ENCODE measurements around the gene RIPOR3. TPM values are rescaled to one million over a fixed set of nuclear protein-coding genes. Genes with fewer than 3 reads are reported as not detected.
"Not testable (repeated sequence)": the region's sequence is repeated elsewhere in the genome, so short reads cannot be mapped to it uniquely, and the experiment has no call there.

Gene RIPOR3
- total RNA-seq, 1 donor = 6.5 TPM

DNA sequence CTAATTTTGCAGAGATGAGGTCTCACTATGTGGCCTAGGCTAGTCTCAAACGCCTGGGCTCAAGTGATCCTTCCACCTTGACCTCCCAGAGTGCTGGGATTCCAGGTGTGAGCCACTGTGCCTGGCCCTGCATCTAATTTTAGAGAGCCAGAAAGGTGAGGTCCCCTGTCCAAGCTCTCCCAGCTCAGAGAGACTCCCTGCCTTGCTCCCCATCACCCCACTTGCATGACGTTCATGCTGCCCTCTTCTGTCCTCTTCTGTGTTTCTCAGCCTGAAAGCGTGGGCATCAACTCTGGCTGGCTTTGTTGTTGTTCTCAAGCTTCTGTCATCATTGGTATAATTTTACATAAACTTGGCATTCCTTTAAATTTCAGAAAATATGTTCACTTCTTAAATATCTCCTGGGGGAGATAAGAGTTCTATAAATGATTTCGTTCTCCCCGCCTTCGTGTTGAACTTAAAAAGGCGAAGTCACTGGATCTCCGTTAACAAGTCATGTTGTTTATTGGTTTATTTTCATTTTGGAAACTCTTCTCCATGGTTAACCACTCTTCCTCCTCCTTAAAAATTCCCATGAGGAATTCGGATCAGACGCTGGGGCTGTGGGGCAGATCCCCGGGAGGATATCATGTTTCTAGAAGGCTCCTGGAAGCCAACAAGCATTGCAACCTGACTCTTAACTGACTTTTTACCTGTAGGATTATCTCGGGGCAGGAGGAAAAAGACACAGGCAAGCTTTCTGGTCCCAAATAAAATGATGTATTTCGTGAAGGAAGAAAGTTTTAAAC, 26.8 kb upstream of the RIPOR3 start:
- H3K4me3 ChIP-seq (ENCODE audit: low read depth, low read length) = no peak overlapping the region
- TF ChIP-seq, protein P1, sequence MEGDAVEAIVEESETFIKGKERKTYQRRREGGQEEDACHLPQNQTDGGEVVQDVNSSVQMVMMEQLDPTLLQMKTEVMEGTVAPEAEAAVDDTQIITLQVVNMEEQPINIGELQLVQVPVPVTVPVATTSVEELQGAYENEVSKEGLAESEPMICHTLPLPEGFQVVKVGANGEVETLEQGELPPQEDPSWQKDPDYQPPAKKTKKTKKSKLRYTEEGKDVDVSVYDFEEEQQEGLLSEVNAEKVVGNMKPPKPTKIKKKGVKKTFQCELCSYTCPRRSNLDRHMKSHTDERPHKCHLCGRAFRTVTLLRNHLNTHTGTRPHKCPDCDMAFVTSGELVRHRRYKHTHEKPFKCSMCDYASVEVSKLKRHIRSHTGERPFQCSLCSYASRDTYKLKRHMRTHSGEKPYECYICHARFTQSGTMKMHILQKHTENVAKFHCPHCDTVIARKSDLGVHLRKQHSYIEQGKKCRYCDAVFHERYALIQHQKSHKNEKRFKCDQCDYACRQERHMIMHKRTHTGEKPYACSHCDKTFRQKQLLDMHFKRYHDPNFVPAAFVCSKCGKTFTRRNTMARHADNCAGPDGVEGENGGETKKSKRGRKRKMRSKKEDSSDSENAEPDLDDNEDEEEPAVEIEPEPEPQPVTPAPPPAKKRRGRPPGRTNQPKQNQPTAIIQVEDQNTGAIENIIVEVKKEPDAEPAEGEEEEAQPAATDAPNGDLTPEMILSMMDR (IDR thresholded peaks at IDR 0.05; ENCODE audit: insufficient read depth, low read length) = no peak
- no peak for DNase-seq (ENCODE audit: low read depth)

DNA sequence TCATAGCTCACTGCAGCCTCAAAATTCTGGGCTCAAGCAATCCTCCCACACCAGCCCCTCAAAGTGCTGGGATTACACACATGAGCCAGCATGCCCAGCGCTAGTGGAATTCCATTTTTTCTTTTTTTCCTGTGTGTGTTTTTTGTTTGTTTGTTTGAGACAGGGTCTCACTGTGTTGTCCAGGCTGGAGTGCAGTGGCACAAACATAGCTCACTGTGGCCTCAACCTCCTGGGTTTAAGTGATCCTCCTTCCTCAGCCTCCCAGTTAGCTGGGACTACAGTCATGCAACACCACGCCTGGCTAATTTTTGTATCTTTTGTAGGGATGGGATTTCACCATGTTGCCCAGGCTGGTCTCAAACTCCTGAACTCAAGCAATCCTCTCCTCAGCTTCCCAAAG, 26.0 kb upstream of the RIPOR3 start:
- DNase-seq (ENCODE audit: low read depth) = no peak
- H3K4me3 ChIP-seq (ENCODE audit: low read depth, low read length) = no peak overlapping the region
- TF ChIP-seq, protein P1 (IDR thresholded peaks at IDR 0.05; ENCODE audit: insufficient read depth, low read length) = no peak

DNA sequence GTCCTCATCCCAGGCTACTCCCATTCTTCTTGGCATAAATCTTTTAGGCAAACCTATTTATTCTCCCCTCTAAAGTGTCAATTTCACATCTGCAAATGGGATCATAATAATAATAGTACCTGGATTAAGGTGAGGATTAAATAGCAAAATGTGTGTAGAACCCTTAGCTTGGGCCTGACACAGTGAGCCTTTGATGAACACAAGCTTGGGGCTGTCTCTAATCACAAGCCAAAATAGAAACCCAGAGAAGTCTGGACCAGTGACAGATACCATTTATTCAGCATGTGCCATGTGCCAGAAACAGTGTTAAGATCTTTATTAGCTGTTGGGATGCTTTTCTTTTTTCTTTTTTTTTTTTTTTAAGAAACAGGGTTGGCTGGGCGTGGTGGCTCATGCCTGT, 25.2 kb upstream of the RIPOR3 start:
- H3K4me3 ChIP-seq (ENCODE audit: low read depth, low read length) = no peak overlapping the region
- TF ChIP-seq, protein P1 (IDR thresholded peaks at IDR 0.05; ENCODE audit: insufficient read depth, low read length) = no peak
- DNase-seq (ENCODE audit: low read depth) = no peak

DNA sequence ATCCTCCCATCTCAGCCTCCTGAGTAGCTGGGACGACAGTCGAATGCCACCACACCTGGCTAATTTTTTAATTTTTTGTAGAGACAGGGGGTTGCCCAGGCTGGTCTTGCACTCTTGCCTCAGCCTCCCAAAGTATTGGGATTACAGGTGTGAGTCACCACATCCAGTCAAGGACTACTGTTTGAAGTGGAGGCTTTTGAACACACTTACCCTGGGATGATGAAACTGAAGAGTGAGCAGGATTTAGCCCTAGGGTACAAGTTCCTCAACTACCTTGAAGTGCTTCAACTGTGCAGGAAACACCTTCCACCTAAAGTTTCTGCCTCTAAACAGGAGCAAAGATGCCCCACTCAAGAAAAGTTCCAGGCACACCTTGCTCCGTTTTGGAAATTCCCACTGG, 24.4 kb upstream of the RIPOR3 start:
- no peak overlapping the region for H3K4me3 ChIP-seq (ENCODE audit: low read depth, low read length)
- DNase-seq (ENCODE audit: low read depth) = no peak
- TF ChIP-seq, protein P1 (IDR thresholded peaks at IDR 0.05; ENCODE audit: insufficient read depth, low read length) = no peak

DNA sequence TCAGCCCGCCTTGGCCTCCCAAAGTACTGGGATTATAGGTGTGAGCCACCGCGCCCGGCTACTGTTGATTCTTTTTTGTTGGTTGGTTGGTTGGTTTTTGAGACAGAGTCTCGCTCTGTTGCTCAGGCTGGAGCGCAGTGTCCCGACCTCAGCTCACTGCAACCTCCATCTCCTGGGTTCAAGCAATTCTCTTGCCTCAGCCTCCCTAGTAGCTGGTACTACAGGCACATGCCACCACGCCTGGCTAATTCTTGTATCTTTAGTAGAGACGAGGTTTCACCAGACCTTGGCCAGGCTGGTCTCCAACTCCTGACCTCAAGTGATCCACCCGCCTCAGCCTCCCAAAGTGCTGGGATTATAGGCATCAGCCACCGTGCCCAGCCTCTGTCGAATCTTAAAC, 23.1 kb upstream of the RIPOR3 start:
- H3K4me3 ChIP-seq (ENCODE audit: low read depth, low read length); DNase-seq (ENCODE audit: low read depth): not testable (repeated sequence)

DNA sequence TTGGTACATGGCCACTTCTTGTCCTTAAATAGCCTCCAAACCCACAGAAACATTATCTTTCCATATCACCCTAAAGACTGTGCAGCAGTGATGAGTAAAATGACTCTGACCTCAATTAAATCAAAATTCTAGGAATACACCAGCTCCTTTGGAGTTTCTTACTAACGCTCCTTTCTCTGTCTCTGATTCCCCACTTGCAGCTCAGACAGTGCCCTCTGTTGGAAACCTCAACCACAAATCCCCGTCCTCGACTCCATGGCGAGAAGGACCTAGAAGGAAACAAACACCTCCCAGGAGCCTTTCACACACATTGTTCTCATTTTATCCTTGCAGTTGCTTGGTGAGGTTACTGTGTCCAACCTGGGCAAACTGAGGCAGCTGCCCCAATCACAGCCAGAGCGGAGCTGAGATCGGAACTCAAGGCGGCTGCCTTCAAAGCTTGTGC, 22.3 kb upstream of the RIPOR3 start:
- TF ChIP-seq, protein P1 (IDR thresholded peaks at IDR 0.05; ENCODE audit: insufficient read depth, low read length) = peak; percentile 67
- H3K4me3 ChIP-seq (ENCODE audit: low read depth, low read length) = no peak overlapping the region
- peak; percentile 75 for DNase-seq (ENCODE audit: low read depth)

DNA sequence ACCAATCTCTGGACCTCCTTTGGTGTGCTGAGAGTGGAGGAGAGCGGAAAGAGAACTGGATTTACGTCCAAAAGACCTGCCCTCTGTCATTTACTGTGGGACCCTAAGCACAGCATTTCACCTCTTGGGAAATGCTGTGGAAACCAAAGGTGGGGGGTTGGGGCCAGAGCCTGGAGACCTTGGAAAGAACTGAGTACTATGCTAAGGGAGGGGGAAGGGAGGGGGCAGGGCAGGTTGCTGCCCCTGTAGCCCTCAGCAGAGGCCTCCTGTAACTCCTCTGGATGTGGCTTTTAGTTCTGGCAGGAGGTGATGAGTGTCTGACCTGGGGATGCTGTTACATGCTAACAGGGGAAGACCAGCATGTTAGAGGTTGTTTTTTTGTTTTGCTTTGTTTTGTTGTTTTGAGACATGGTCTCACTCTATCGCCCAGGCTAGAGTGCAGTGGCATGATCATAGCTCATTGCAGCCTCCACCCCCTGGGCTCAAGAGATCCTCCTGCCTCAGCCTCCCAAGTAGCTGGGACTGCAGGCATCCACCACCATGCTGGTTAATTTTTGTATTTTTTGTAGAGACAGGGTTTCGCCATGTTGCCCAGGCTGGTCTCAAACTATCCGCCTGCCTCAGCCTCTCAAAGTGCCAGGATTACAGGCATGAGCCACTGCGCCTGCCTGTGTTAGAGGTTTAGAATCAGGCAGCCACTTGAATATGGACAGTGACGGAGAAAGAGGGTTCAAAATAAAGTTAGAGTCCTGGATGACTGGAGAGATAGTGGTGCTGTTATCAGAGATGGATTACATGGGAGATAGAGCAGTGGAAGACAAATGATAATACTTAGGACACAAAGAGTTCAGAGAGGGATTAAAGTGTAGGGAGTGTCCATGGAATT, 21.7 kb upstream of the RIPOR3 start:
- no peak overlapping the region for H3K4me3 ChIP-seq (ENCODE audit: low read depth, low read length)
- no peak for DNase-seq (ENCODE audit: low read depth)
- TF ChIP-seq, protein P1 (IDR thresholded peaks at IDR 0.05; ENCODE audit: insufficient read depth, low read length) = no peak

Measured in fibroblast of the aortic adventitia (primary cell).